Gastroesophageal sphincter (tissue), 4 donors: ENCODE measurements around the gene TTLL12. TPM values are rescaled to one million over a fixed set of nuclear protein-coding genes. Genes with fewer than 3 reads are reported as not detected.

ENCODE experiments used
- ATAC-seq: fragments of 150-250 bp; one replicate; pipeline ENCODE4 v1.9.1; 2016; ENCODE audit warnings: mild to moderate bottlenecking, moderate library complexity
- H3K27ac ChIP-seq, 4 donors: fragments of 200-600 bp; sonication (generic) in 3 of 4; 1 replicate in 3 of 4; 2 replicates in 1 of 4; pipeline ENCODE4 v1.5.1; 2016 to 2019
- H3K27me3 ChIP-seq: fragments of 200-600 bp; sonication (generic); one replicate; pipeline ENCODE4 v1.5.1; 2019
- H3K36me3 ChIP-seq, 2 donors: fragments of 200-600 bp; sonication (generic); one replicate each; pipeline ENCODE4 v1.5.1; 2019; ENCODE audit warnings: control low read depth in 1 of 2
- H3K4me1 ChIP-seq, 3 donors: fragments of 200-600 bp; sonication (generic); 1 replicate in 2 of 3; 2 replicates in 1 of 3; pipeline ENCODE4 v1.5.1; 2016 to 2019; ENCODE audit warnings: control low read depth in 2 of 3
- H3K4me3 ChIP-seq, 2 donors: fragments of 200-600 bp; sonication (generic); one replicate each; pipeline ENCODE4 v1.5.1; 2019; ENCODE audit warnings: mild to moderate bottlenecking in 1 of 2, moderate library complexity in 1 of 2
- H3K9me3 ChIP-seq, 3 donors: fragments of 200-600 bp; sonication (generic); one replicate each; pipeline ENCODE4 v1.5.1; 2017 to 2019; ENCODE audit warnings: control low read depth in 2 of 3
- EP300 ChIP-seq: sonication (generic); formaldehyde crosslinking; IDR thresholded peaks from one replicate; pipeline ENCODE4 v1.6.1; 2017; ENCODE audit warnings: antibody characterized with exemption, mild to moderate bottlenecking
- POLR2A ChIP-seq, 2 donors: fragments of 450-650 bp; IDR thresholded peaks; one replicate each; pipeline ENCODE4 v1.6.1; 2017; ENCODE audit warnings: antibody characterized with exemption in 2 of 2, mild to moderate bottlenecking in 2 of 2, moderate library complexity in 1 of 2
- POLR2AphosphoS5 ChIP-seq: sonication (generic); formaldehyde crosslinking; IDR thresholded peaks from one replicate; pipeline ENCODE4 v1.6.1; 2017; ENCODE audit warnings: antibody characterized with exemption
- WGBS, 2 donors: methylation state at CpG; one replicate each; pipeline ENCODE4 v1.1.5; 2018; ENCODE audit warnings: low coverage in 1 of 2; 5-methylcytosine and 5-hydroxymethylcytosine counted together
- total RNA-seq, 4 donors: library from RNA; depleted of rRNA; stranded (reverse); fragments of >200 nt; gene quantifications; one replicate each; pipeline ENCODE4 v1.1.0, GENCODE V29; 2016
- TF ChIP-seq, protein P1 (sequence below), 4 experiments: fragments of 200-600 bp in 2 of 4; fragments of 450-650 bp in 2 of 4; sonication (generic) in 1 of 4; IDR thresholded peaks; one replicate each; pipeline ENCODE4 v1.5.1; 2017 to 2019; ENCODE audit warnings: antibody characterized with exemption in 4 of 4, mild to moderate bottlenecking in 2 of 4, moderate library complexity in 2 of 4

Gene TTLL12
- total RNA-seq, 4 donors from 2014 or later, result 20.8 to 34.5 (median 23.4) TPM

GRCh38 chr22:43210631-43211515, 23.9 kb upstream of the TTLL12 start:
- H3K4me1 ChIP-seq, result no peaks in the 10 kb centered on the region
- no peak for ATAC-seq
- peaks cover 0 to 93% of the 10 kb centered on the region in 2 donors for H3K36me3 ChIP-seq
- no peak overlapping the region for H3K27ac ChIP-seq
- no peaks in the 10 kb centered on the region for H3K27me3 ChIP-seq
- 84 to 90% methylated on average over 2 to 5 of the region's 34 CpGs for WGBS, 2 donors
- H3K4me3 ChIP-seq, result no peak overlapping the region
- TF ChIP-seq, protein P1, sequence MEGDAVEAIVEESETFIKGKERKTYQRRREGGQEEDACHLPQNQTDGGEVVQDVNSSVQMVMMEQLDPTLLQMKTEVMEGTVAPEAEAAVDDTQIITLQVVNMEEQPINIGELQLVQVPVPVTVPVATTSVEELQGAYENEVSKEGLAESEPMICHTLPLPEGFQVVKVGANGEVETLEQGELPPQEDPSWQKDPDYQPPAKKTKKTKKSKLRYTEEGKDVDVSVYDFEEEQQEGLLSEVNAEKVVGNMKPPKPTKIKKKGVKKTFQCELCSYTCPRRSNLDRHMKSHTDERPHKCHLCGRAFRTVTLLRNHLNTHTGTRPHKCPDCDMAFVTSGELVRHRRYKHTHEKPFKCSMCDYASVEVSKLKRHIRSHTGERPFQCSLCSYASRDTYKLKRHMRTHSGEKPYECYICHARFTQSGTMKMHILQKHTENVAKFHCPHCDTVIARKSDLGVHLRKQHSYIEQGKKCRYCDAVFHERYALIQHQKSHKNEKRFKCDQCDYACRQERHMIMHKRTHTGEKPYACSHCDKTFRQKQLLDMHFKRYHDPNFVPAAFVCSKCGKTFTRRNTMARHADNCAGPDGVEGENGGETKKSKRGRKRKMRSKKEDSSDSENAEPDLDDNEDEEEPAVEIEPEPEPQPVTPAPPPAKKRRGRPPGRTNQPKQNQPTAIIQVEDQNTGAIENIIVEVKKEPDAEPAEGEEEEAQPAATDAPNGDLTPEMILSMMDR (IDR thresholded peaks at IDR 0.05), result no peak
- no peak for TF ChIP-seq EP300
- TF ChIP-seq POLR2AphosphoS5, result no peak
- no peaks in the 10 kb centered on the region for H3K9me3 ChIP-seq

- WGBS, 2 donors, result no CpG with 5 or more reads among the region's 22 CpGs
- Histone ChIP-seq H3K4me3 (no peak overlapping the region), H3K27me3 (no peaks in the 10 kb centered on the region), H3K27ac (no peak overlapping the region), H3K4me1 (no peaks in the 10 kb centered on the region), H3K36me3 (peaks cover 0 to 89% of the 10 kb centered on the region in 2 donors), H3K9me3 (no peaks in the 10 kb centered on the region)
- TF ChIP-seq POLR2AphosphoS5 (no peak), POLR2A (IDR thresholded peaks at IDR 0.05) (no peak), EP300 (no peak)
- TF ChIP-seq, protein P1 (IDR thresholded peaks at IDR 0.05), result no peak
- ATAC-seq, result no peak
Observed at GRCh38 chr22:43209971-43210370, 23.0 kb upstream of the TTLL12 start.

DNA sequence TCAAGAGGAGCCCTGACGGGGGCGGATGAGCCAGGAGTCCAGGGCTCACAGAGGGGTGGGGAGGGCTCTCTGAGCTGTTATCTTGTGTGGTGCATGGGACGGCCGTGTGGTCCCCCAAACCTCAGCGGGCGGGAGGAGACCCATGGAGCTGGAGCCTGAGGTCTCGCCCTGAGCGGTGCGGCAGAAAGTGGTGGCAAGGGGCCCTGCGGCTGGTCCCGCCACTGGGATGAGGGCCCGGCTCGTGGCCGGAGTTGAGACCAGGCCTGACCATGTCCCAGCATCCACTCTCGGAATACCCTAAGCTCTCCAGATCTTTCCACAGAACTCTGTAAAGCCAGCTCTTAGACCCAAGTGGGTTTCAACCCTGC, 22.6 kb upstream of the TTLL12 start:
- no CpG with 5 or more reads among the region's 15 CpGs for WGBS, 2 donors
- no peaks in the 10 kb centered on the region for H3K27me3 ChIP-seq
- no peaks in the 10 kb centered on the region for H3K4me1 ChIP-seq
- no peak for ATAC-seq
- H3K4me3 ChIP-seq, result no peak overlapping the region
- no peak overlapping the region for H3K27ac ChIP-seq
- H3K9me3 ChIP-seq, result no peaks in the 10 kb centered on the region
- H3K36me3 ChIP-seq, result peaks cover 0 to 91% of the 10 kb centered on the region in 2 donors
- no peak for TF ChIP-seq POLR2A (IDR thresholded peaks at IDR 0.05)
- no peak for TF ChIP-seq EP300
- no peak for TF ChIP-seq POLR2AphosphoS5
- TF ChIP-seq, protein P1 (IDR thresholded peaks at IDR 0.05), result no peak

- TF ChIP-seq POLR2A (IDR thresholded peaks at IDR 0.05), result no peak
- no peak for TF ChIP-seq POLR2AphosphoS5
- TF ChIP-seq, protein P1 (IDR thresholded peaks at IDR 0.05), result no peak
- no peak for TF ChIP-seq EP300
- Histone ChIP-seq H3K4me3 (no peak overlapping the region), H3K27ac (no peak overlapping the region), H3K4me1 (no peaks in the 10 kb centered on the region), H3K27me3 (no peaks in the 10 kb centered on the region), H3K9me3 (no peaks in the 10 kb centered on the region), H3K36me3 (peaks cover 0 to 89% of the 10 kb centered on the region in 2 donors)
- WGBS, 2 donors, result 80 to 95% methylated on average over 7 to 9 of the region's 26 CpGs
- ATAC-seq, result no peak
Observed at GRCh38 chr22:43208703-43209522, 22.0 kb upstream of the TTLL12 start.
